GM23338 (cell line): ENCODE data around the gene TAS2R42. TPM values are rescaled to one million over a fixed set of nuclear protein-coding genes. Genes with fewer than 3 reads are reported as not detected.

ENCODE experiments used
- ATAC-seq: fragments of 200-7000 bp; cut with Tn5 transposase; 3 replicates; pipeline ENCODE4 v1.9.1; 2020
- DNase-seq: peaks from one replicate; pipeline ENCODE4 v3.0.0-alpha.2; 2015; ENCODE audit warnings: low spot score
- H2AFZ ChIP-seq: fragments of 200-600 bp; sonication (generic); 2 replicates; pipeline ENCODE4 v1.8.0; 2016; ENCODE audit warnings: antibody characterized with exemption, mild to moderate bottlenecking, moderate library complexity
- H3F3A ChIP-seq: fragments of 200-600 bp; sonication (generic); replicated peaks from 2 replicates; pipeline ENCODE4 v1.8.0; 2017; ENCODE audit warnings: antibody characterized with exemption, mixed run types, low read depth
- H3K27ac ChIP-seq: fragments of 200-600 bp; sonication (generic); 2 replicates; pipeline ENCODE4 v1.6.1; 2016; ENCODE audit warnings: low read depth
- H3K27me3 ChIP-seq: fragments of 200-600 bp; sonication (generic); 2 replicates; pipeline ENCODE4 v1.8.0; 2016; ENCODE audit warnings: mild to moderate bottlenecking, mixed run types, moderate library complexity; ENCODE audit not compliant: insufficient read depth
- H3K36me3 ChIP-seq: fragments of 200-600 bp; sonication (generic); 2 replicates; pipeline ENCODE4 v1.8.0; 2016; ENCODE audit warnings: mild to moderate bottlenecking; ENCODE audit not compliant: insufficient read depth
- H3K4me1 ChIP-seq: fragments of 200-600 bp; sonication (generic); 2 replicates; pipeline ENCODE4 v1.8.0; 2016; ENCODE audit warnings: mild to moderate bottlenecking, moderate library complexity; ENCODE audit not compliant: insufficient read depth
- H3K4me2 ChIP-seq: fragments of 200-600 bp; sonication (generic); 2 replicates; pipeline ENCODE4 v1.7.1; 2017; ENCODE audit warnings: mixed run types
- H3K4me3 ChIP-seq: fragments of 200-600 bp; sonication (generic); 2 replicates; pipeline ENCODE4 v1.6.1; 2016; ENCODE audit warnings: mixed run types
- H3K79me2 ChIP-seq: fragments of 200-600 bp; sonication (generic); replicated peaks from 2 replicates; pipeline ENCODE4 v1.8.0; 2017; ENCODE audit warnings: mild to moderate bottlenecking; ENCODE audit not compliant: insufficient read depth
- H3K9me2 ChIP-seq: fragments of 200-600 bp; sonication (generic); 2 replicates; pipeline ENCODE4 v1.8.0; 2017; ENCODE audit not compliant: insufficient read depth
- H4K20me1 ChIP-seq: fragments of 200-600 bp; sonication (generic); replicated peaks from 2 replicates; pipeline ENCODE4 v1.8.0; 2017; ENCODE audit warnings: mild to moderate bottlenecking; ENCODE audit not compliant: insufficient read depth
- H3K27ac Mint-ChIP-seq: 2 replicates; pipeline ENCODE4 v1.8.0; 2020; ENCODE audit warnings: inconsistent platforms, mild to moderate bottlenecking, moderate library complexity, mixed read lengths
- H3K27me3 Mint-ChIP-seq: 3 replicates; pipeline ENCODE4 v1.8.0; 2022; ENCODE audit warnings: low read depth, mild to moderate bottlenecking, moderate library complexity, mixed read lengths, inconsistent platforms; ENCODE audit not compliant: insufficient read depth, poor library complexity
- H3K36me3 Mint-ChIP-seq: 3 replicates; pipeline ENCODE4 v1.8.0; 2021; ENCODE audit warnings: low read depth, mild to moderate bottlenecking, inconsistent platforms, moderate library complexity, mixed read lengths
- H3K4me1 Mint-ChIP-seq: 3 replicates; pipeline ENCODE4 v1.8.0; 2020; ENCODE audit warnings: mild to moderate bottlenecking, inconsistent platforms, mixed read lengths
- H3K4me3 Mint-ChIP-seq: 3 replicates; pipeline ENCODE4 v1.8.0; 2021; ENCODE audit warnings: moderate library complexity, mild to moderate bottlenecking, inconsistent platforms, mixed read lengths
- H3K9me3 Mint-ChIP-seq: 3 replicates; pipeline ENCODE4 v1.8.0; 2020; ENCODE audit warnings: moderate library complexity, mild to moderate bottlenecking, inconsistent platforms, mixed read lengths
- CREB1 ChIP-seq: fragments of 250-450 bp; sonication (Bioruptor Pico); IDR thresholded peaks from 2 replicates; pipeline ENCODE4 v1.5.0; 2020; ENCODE audit warnings: low read depth, mild to moderate bottlenecking, moderate library complexity
- CTCF ChIP-seq, 2 experiments: fragments of 200-600 bp in 1 of 2; sonication (generic) in 1 of 2; conservative IDR thresholded peaks; 2 replicates each; pipeline versions ENCODE4 v1.5.1 to v1.6.1; 2016 to 2017; ENCODE audit warnings: antibody characterized with exemption in 2 of 2, low read depth in 2 of 2, mild to moderate bottlenecking in 2 of 2, moderate library complexity in 1 of 2
- EZH2 ChIP-seq: fragments of 200-600 bp; sonication (generic); IDR thresholded peaks from one replicate; pipeline ENCODE4 v1.8.0; 2017; ENCODE audit warnings: antibody characterized with exemption, mild to moderate bottlenecking, low read depth; ENCODE audit not compliant: unreplicated experiment
- EZH2phosphoT487 ChIP-seq: fragments of 200-600 bp; sonication (generic); IDR thresholded peaks from one replicate; pipeline ENCODE4 v1.8.1; 2018; ENCODE audit warnings: antibody characterized with exemption; ENCODE audit not compliant: unreplicated experiment
- JUNB ChIP-seq: IDR thresholded peaks from one replicate; pipeline ENCODE4 v1.6.1; 2016; ENCODE audit warnings: antibody characterized with exemption; ENCODE audit not compliant: unreplicated experiment
- NANOG ChIP-seq: IDR thresholded peaks from 2 replicates; pipeline ENCODE4 v1.6.1; 2016; ENCODE audit warnings: antibody characterized with exemption, borderline replicate concordance
- POLR2AphosphoS5 ChIP-seq: IDR thresholded peaks from 2 replicates; pipeline ENCODE4 v1.6.1; 2016; ENCODE audit warnings: antibody characterized with exemption, low read depth
- REST ChIP-seq: IDR thresholded peaks from one replicate; pipeline ENCODE4 v1.6.1; 2018; ENCODE audit warnings: antibody characterized with exemption; ENCODE audit not compliant: unreplicated experiment
- STAT1 ChIP-seq: IDR thresholded peaks from one replicate; pipeline ENCODE4 v1.6.1; 2016; ENCODE audit warnings: antibody characterized with exemption; ENCODE audit not compliant: unreplicated experiment
- ZNF114 ChIP-seq: fragments of 250-450 bp; sonication (Bioruptor Pico); IDR thresholded peaks from 2 replicates; pipeline ENCODE4 v1.5.0; 2020; ENCODE audit warnings: mild to moderate bottlenecking, moderate library complexity
- ZNF331 ChIP-seq: fragments of 250-450 bp; sonication (Bioruptor Pico); IDR thresholded peaks from 2 replicates; pipeline ENCODE4 v1.5.0; 2020; ENCODE audit warnings: low read depth, mild to moderate bottlenecking, moderate library complexity
- ZNF462 ChIP-seq: fragments of 250-450 bp; sonication (Bioruptor Pico); IDR thresholded peaks from 2 replicates; pipeline ENCODE4 v1.5.0; 2020; ENCODE audit warnings: mild to moderate bottlenecking, moderate library complexity
- polyA plus RNA-seq: library from polyadenylated mRNA; unstranded; fragments of >200 nt; fragmentation: Nextera tagmentation; extraction: Ambion mirVana; gene quantifications from 2 replicates; pipeline ENCODE4 v1.2.1, GENCODE V29; 2016
- total RNA-seq: library from RNA; depleted of rRNA; stranded (reverse); fragments of >200 nt; shearing (Covaris generic); gene quantifications from 2 replicates; pipeline ENCODE4 v1.2.3, GENCODE V29; 2014

Gene TAS2R42
- total and polyA plus RNA-seq, 2 experiments from 2014 or later: 0.38 TPM; not detected in 1

GRCh38 chr12:11202811-11203210 is 16.1 kb upstream of the TAS2R42 start (continued):
- TF ChIP-seq ZNF462 (CRISPR knock-in tag) (no peak), EZH2phosphoT487 (no peak), ZNF331 (no peak), EZH2 (no peak), ZNF114 (CRISPR knock-in tag) (no peak), CTCF (conservative IDR thresholded peaks at IDR 0.05; ENCODE audit: low read depth in 2 of 2) (no peak)

GRCh38 chr12:11183011-11183410 is 3.7 kb downstream of the TAS2R42 start:
- H2AFZ ChIP-seq: no peak overlapping the region
- Mint-ChIP-seq H3K4me1 (no peaks in the 10 kb centered on the region; the same call in 2 of the 3 replicates), H3K4me3 (no peak overlapping the region), H3K36me3 (no peaks in the 10 kb centered on the region), H3K9me3 (no peaks in the 10 kb centered on the region), H3K27ac (no peak overlapping the region), H3K27me3 (peaks cover 1% of the 10 kb centered on the region)
- ATAC-seq (no peak), DNase-seq (no peak)
- no peaks in the 10 kb centered on the region for H3K36me3 ChIP-seq
- H4K20me1 ChIP-seq: no peaks in the 10 kb centered on the region
- H3F3A ChIP-seq: no peaks in the 10 kb centered on the region
- no peaks in the 10 kb centered on the region for H3K4me1 ChIP-seq
- TF ChIP-seq NANOG (no peak), JUNB (no peak), ZNF331 (no peak), STAT1 (no peak), CTCF (conservative IDR thresholded peaks at IDR 0.05; ENCODE audit: low read depth in 2 of 2) (no peak), EZH2phosphoT487 (no peak), CREB1 (CRISPR knock-in tag) (no peak), ZNF114 (CRISPR knock-in tag) (no peak), REST (no peak), POLR2AphosphoS5 (no peak)
- H3K79me2 ChIP-seq: no peaks in the 10 kb centered on the region
- no peaks in the 10 kb centered on the region for H3K9me2 ChIP-seq
- H3K27me3 ChIP-seq: no peaks in the 10 kb centered on the region
- no peak overlapping the region for H3K4me3 ChIP-seq
- no peak overlapping the region for H3K4me2 ChIP-seq
- H3K27ac ChIP-seq: no peak overlapping the region
